Measurements from ENCODE around the gene PNKP. TPM values are rescaled to one million over a fixed set of nuclear protein-coding genes. Genes with fewer than 3 reads are reported as not detected.

PNKP gene
- total and polyA plus RNA-seq, 2 of the 8 experiments (the other 6 are each of a cell fraction or from before 2014, with no cell fraction given), result 45.8 to 105 TPM

DNA sequence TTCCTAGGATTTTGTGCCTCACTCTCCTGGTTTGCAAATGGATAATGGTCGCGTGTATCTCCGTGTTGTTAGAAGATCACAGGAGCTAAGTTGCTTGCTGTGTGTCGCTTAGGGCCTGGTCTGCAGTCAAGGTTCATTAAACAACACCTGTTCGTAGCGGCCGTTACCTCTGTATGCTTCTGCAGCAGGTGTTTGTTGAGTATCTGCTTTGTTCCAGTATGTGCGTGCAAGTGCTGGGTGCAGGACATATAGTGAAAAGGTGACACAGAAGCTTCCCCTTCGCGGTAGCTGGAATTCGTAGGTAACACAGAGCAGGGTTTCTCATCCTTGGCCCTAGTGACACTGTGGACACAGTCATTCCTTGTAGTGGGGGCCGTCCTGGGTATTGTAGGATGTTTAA, 43.9 kb downstream of the PNKP start (continued):
- TF ChIP-seq MAFK (IDR thresholded peaks at IDR 0.05; ENCODE audit: low read depth, low read length), result no peak

Measured in H1 (cell line).